Measurements from ENCODE around the gene MGAT1.

- TF ChIP-seq CTCF (IDR thresholded peaks at IDR 0.05; ENCODE audit: borderline replicate concordance, extremely low read depth, low read length, poor library complexity, severe bottlenecking) (no peak), EZH2 (IDR thresholded peaks at IDR 0.05; ENCODE audit: borderline replicate concordance, low read depth, low read length, severe bottlenecking) (no peak)
Observed at GRCh38 chr5:180787711-180788431, 14.7 kb downstream of the MGAT1 start.
